Measurements from ENCODE around the gene SUPT5H.

Gene SUPT5H

DNA sequence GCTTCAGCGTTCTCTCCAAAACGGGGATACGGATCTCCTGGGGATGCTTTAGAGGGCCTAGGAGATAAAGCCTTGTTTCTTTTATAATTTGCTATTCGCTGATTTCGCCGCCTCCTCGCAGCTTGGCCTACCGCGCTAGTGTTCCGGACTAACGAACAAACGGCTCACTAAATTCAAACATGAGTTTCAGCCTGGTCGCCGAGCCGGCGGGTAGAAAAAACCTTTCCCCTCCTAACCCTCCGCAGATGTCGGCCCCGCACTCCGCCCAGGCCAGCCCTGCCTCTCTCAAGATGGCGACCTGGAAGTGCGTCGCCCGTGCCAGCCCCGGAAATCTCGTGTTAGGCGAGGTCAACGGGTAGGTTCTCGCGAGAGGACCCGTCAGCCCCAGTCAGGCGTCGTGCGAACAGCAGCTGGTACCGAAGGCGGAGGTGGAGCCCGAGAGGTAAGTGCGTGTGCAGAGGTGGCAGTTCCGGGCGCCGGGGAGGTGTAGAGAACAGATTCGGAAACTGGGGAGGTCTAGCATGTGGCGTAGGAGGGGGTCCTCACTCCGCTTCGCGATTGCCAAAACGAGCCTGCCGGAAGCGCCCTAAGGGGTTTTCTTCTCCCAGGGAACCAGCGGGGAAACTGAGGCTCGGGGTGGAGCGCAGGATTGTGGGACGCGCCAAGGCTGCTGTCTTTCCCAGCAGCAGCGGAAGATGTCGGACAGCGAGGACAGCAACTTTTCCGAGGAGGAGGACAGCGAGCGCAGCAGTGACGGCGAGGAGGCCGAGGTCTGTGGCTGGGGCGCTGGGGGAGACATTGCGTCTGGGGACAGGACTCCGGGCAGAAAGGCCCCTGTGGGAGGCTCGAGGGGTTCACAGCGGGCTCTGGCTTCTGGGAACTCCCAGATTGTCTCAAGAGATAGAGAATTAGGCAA lies at the start of gene SUPT5H:
Gene SUPT5H (plus strand): TSS at position 387 of the 916 bp plus-strand sequence. CDS start 309 bp downstream, at position 696.
- TF ChIP-seq, protein P1, sequence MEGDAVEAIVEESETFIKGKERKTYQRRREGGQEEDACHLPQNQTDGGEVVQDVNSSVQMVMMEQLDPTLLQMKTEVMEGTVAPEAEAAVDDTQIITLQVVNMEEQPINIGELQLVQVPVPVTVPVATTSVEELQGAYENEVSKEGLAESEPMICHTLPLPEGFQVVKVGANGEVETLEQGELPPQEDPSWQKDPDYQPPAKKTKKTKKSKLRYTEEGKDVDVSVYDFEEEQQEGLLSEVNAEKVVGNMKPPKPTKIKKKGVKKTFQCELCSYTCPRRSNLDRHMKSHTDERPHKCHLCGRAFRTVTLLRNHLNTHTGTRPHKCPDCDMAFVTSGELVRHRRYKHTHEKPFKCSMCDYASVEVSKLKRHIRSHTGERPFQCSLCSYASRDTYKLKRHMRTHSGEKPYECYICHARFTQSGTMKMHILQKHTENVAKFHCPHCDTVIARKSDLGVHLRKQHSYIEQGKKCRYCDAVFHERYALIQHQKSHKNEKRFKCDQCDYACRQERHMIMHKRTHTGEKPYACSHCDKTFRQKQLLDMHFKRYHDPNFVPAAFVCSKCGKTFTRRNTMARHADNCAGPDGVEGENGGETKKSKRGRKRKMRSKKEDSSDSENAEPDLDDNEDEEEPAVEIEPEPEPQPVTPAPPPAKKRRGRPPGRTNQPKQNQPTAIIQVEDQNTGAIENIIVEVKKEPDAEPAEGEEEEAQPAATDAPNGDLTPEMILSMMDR (IDR thresholded peaks at IDR 0.05; ENCODE audit: insufficient read depth, low read length, poor library complexity, severe bottlenecking): no peak
- no peaks in the 10 kb centered on the region for H3K27me3 ChIP-seq (replicated peaks; ENCODE audit: control insufficient read depth, insufficient read depth, low read length)
- H3K36me3 ChIP-seq (ENCODE audit: control insufficient read depth, insufficient read depth, low read length): no peaks in the 10 kb centered on the region
- H3K4me3 ChIP-seq (replicated peaks; ENCODE audit: low read depth, low read length): peak within 1 kb of the TSS; percentile 100
- peak; percentile 98 for DNase-seq (ENCODE audit: extremely low read depth, insufficient read length)

DNA sequence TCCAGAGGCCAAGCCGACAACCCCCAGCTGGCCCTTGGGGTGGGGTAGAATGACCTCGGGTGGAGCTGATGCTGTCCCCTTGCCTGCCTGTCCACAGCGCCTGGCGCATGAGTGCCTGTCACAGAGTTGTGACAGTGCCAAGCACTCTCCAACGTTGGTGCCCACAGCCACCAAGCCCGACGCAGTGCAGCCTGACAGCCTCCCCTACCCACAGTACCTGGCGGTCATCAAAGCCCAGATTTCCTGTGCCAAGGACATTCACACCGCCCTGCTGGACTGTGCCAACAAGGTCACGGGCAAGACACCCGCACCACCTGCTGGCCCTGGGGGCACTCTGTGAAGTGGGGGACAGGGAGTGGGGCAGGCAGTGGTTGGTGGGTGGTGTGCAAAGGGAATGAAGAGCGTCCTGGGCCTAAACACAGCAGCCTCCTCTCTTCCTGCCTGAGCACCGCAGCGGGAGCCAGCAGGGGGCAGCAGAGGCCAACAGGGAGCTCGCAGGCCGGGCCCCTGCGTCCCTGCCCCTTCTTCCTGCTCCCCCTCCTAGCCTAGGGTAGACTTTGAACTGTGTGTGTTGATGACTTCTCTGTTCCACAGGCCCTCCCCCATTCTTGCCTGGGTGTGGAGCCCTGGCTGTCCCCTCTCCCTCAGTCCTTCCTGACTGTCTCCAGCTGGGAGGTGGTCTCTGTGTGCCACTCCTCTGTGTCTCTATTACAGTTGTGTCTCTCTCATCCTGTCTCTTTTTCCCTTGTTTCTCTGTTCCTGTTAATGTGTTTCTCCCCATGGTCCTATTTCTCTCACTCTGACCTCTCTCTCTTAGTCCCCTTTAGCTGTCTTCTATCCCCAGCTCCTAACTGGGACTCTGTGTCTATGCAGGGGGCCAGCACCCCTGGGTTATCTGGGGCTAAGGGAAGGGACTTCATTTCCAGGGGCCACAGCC lies 47.8 kb upstream of the SUPT5H start:
- H3K36me3 ChIP-seq (ENCODE audit: control insufficient read depth, insufficient read depth, low read length): peaks cover 8% of the 10 kb centered on the region
- peak; percentile 89 for DNase-seq (ENCODE audit: extremely low read depth, insufficient read length)
- no peaks in the 10 kb centered on the region for H3K27me3 ChIP-seq (replicated peaks; ENCODE audit: control insufficient read depth, insufficient read depth, low read length)
- peak overlapping the region; percentile 30 for H3K4me3 ChIP-seq (replicated peaks; ENCODE audit: low read depth, low read length)
- TF ChIP-seq, protein P1 (IDR thresholded peaks at IDR 0.05; ENCODE audit: insufficient read depth, low read length, poor library complexity, severe bottlenecking): peak; percentile 98

DNA sequence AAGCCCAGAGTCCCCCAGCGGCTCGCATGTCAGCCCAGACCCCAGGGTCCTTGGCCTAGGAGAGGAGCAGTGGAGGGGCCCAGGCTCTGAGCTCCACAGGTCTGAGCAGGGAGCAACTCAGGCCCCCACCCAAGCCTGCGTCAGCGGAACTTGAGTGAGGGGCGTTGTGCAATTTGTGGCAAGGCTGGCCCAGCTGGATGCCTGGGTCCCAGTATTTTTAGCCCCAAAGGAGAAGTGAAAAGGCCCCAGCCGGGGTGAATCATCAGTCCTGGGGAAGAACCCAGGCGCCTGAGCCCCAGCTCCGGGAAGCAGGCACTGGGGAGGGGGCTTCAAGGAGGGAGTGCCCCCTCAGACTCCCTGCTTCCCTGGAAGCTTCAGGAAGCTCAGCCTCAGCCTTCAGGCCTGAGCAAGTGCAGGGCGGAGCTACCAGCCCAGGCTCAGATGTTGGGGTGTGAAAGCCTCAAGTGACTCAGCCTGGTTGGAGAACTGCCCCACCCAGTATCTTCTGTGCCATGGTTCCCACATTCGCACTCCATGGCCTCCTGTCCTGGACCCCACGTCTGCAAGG lies 47.0 kb upstream of the SUPT5H start:
- H3K4me3 ChIP-seq (replicated peaks; ENCODE audit: low read depth, low read length): peak overlapping the region; percentile 30
- DNase-seq (ENCODE audit: extremely low read depth, insufficient read length): peak; percentile 75
- TF ChIP-seq, protein P1 (IDR thresholded peaks at IDR 0.05; ENCODE audit: insufficient read depth, low read length, poor library complexity, severe bottlenecking): no peak

DNA sequence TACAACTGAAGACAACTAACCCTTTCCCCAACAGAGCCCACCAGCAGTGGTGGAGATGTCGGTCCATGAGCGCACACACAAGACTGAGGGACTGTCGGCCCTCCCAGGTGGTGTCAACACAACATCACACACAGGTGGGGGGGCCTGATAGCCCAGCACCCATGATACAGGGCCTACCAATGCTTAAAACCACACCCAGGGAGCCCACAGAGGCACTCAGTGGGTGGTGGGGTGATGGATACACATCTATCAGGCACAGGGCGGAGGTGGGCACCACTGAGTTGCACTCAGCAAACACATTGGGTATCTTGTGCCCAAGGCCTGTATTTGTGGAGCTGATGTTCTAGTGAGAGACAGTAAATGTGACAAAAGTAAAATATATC lies 45.7 kb upstream of the SUPT5H start:
- no peak for DNase-seq (ENCODE audit: extremely low read depth, insufficient read length)
- Histone ChIP-seq H3K4me3 (replicated peaks; ENCODE audit: low read depth, low read length) (no peak overlapping the region), H3K27me3 (replicated peaks; ENCODE audit: control insufficient read depth, insufficient read depth, low read length) (no peaks in the 10 kb centered on the region), H3K36me3 (ENCODE audit: control insufficient read depth, insufficient read depth, low read length) (peaks cover 3% of the 10 kb centered on the region)
- TF ChIP-seq, protein P1 (IDR thresholded peaks at IDR 0.05; ENCODE audit: insufficient read depth, low read length, poor library complexity, severe bottlenecking): no peak

More for the DNA sequence above, 47.0 kb upstream of the SUPT5H start:
- peaks cover 8% of the 10 kb centered on the region for H3K36me3 ChIP-seq (ENCODE audit: control insufficient read depth, insufficient read depth, low read length)
- no peaks in the 10 kb centered on the region for H3K27me3 ChIP-seq (replicated peaks; ENCODE audit: control insufficient read depth, insufficient read depth, low read length)

DNA sequence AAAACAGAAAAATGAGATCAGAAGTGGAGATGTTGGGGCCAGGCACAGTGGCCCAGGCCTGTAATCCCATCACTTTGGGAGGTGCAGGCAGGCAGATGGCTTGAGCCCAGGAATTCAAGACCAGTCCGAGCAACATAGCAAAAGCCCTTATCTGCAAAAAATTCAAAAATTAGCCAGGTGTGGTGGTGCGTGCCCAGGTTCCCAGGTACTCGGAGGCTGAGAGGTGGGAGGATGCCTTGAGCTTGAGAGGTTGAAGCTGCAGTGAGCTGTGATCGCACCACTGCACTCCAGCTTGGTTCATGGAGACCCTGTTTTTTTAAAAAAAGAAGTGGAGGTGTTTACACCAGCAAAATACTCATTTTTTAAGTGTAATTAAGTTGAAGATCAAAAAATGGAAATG lies 45.3 kb upstream of the SUPT5H start:
- Histone ChIP-seq H3K36me3 (ENCODE audit: control insufficient read depth, insufficient read depth, low read length) (peaks cover 3% of the 10 kb centered on the region), H3K27me3 (replicated peaks; ENCODE audit: control insufficient read depth, insufficient read depth, low read length) (no peaks in the 10 kb centered on the region), H3K4me3 (replicated peaks; ENCODE audit: low read depth, low read length) (no peak overlapping the region)
- no peak for DNase-seq (ENCODE audit: extremely low read depth, insufficient read length)
- TF ChIP-seq, protein P1 (IDR thresholded peaks at IDR 0.05; ENCODE audit: insufficient read depth, low read length, poor library complexity, severe bottlenecking): no peak

All from GM06990 (cell line).